Brain microvascular endothelial cell (primary cell): ENCODE results near the gene NMNAT2.

ENCODE experiments used
- DNase-seq: peaks from one replicate; pipeline ENCODE4 v3.0.0-alpha.2; 2020
- H3K27ac ChIP-seq: fragments of 250-450 bp; sonication (Bioruptor Pico); 2 replicates; pipeline ENCODE4 v1.5.1; 2020; ENCODE audit warnings: mild to moderate bottlenecking, moderate library complexity
- H3K27me3 ChIP-seq: fragments of 250-450 bp; sonication (Bioruptor Pico); replicated peaks from 2 replicates; pipeline ENCODE4 v1.5.1; 2020; ENCODE audit warnings: mild to moderate bottlenecking
- H3K36me3 ChIP-seq: fragments of 250-450 bp; sonication (Bioruptor Pico); replicated peaks from 2 replicates; pipeline ENCODE4 v1.5.1; 2020; ENCODE audit warnings: mild to moderate bottlenecking
- H3K4me3 ChIP-seq: 2 replicates; pipeline ENCODE4 v1.5.1; 2011; ENCODE audit warnings: low read depth, mild to moderate bottlenecking, control low read depth, low read length, moderate library complexity
- in situ Hi-C: cut with HindIII; loops from 2 replicates; pipeline ENCODE4 v1.10.0; 2017; ENCODE audit warnings: low sequenced_read_pairs, low pct_ligation_motif_present
- TF ChIP-seq, protein P1 (sequence below): IDR thresholded peaks from 2 replicates; pipeline ENCODE4 v1.5.1; 2011; ENCODE audit warnings: low read depth, mild to moderate bottlenecking, moderate library complexity, low read length, control low read depth, inconsistent platforms; ENCODE audit errors: missing control alignments

Gene NMNAT2

DNA sequence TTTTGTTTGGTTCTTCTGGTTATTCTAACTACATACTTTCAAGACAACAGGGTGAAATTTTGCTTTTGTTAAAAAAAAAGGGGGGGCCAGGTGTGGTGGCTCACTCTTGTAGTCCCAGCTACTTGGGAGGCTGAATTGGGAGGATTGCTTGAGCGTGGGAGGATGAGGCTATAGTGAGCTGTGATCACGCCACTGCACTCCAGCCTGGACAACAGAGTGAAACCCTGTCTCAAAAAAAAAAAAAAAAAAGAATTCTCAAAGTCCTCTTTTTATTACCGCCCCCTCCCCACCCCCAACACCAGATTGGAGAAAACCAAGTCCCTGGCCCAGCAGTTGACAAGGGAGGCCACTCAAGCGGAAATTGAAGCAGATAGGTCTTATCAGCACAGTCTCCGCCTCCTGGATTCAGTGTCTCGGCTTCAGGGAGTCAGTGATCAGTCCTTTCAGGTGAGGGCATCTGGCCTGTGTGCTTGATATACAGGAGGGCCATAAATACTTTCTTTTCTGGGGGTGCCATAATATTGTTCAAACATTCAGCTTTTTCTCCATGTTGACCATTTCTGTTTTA lies 181.9 kb downstream of the NMNAT2 start:
- in situ Hi-C loops = no loop called here
- H3K27ac ChIP-seq = peak overlapping the region; percentile 100
- H3K4me3 ChIP-seq = no peak overlapping the region
- TF ChIP-seq, protein P1, sequence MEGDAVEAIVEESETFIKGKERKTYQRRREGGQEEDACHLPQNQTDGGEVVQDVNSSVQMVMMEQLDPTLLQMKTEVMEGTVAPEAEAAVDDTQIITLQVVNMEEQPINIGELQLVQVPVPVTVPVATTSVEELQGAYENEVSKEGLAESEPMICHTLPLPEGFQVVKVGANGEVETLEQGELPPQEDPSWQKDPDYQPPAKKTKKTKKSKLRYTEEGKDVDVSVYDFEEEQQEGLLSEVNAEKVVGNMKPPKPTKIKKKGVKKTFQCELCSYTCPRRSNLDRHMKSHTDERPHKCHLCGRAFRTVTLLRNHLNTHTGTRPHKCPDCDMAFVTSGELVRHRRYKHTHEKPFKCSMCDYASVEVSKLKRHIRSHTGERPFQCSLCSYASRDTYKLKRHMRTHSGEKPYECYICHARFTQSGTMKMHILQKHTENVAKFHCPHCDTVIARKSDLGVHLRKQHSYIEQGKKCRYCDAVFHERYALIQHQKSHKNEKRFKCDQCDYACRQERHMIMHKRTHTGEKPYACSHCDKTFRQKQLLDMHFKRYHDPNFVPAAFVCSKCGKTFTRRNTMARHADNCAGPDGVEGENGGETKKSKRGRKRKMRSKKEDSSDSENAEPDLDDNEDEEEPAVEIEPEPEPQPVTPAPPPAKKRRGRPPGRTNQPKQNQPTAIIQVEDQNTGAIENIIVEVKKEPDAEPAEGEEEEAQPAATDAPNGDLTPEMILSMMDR = no peak
- no peaks in the 10 kb centered on the region for H3K36me3 ChIP-seq
- H3K27me3 ChIP-seq = no peaks in the 10 kb centered on the region
- DNase-seq = no peak

DNA sequence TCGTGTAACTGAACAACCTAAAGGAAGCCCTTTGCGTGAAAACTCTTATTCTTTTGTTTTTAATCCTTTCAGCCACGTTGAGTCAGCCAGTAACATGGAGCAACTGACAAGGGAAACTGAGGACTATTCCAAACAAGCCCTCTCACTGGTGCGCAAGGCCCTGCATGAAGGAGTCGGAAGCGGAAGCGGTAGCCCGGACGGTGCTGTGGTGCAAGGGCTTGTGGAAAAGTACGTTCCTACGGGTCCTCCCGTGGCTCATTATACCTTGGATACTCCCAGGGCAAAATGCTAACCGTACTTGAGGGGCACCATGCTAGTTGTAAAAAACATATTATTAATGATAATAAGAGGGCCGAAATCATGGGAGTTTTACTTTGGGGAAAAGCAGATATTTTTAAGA lies 182.7 kb downstream of the NMNAT2 start:
- Histone ChIP-seq H3K36me3 (no peaks in the 10 kb centered on the region), H3K27ac (peak overlapping the region; percentile 100), H3K4me3 (peak overlapping the region; percentile 50), H3K27me3 (no peaks in the 10 kb centered on the region)
- in situ Hi-C loops = no loop called here
- DNase-seq = no peak
- TF ChIP-seq, protein P1 = no peak

DNA sequence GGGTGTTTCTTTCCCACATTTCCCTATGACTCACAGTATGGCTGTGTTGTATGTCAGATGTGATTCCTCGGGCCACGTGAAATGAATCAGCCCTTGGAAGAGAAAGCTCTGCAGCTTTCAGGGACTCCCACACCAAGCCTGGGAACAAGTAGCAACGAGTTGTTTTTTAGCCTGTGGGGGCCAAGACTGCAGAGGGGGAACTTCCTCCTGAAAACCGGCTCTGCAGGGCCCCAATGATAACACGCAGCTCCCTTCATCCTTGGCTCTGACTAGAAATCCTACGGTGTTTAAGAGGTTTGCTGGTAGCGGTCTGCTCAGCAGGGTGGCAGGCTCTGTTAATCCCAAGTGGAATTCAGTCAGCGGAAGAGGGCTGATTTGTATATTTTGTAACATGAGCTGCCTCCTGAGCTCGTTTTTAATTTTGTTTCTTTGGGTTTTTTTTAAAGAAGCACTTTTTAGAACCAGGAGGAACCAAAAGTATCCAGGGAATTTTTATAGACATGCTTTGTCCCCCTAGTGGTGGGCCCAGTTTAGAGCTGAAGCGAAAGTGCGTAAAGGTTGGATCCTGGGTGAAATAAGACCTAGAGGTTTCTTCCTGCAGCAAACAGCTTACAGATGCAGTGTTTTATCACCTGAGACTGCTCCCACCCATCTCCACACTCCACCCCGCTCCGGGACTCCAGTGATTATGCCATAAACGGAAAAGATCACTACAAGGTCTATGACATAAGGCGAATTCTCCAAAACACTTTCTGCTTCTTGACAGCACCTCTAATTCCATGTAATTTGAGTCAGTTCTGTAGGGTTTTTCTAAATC lies 183.3 kb downstream of the NMNAT2 start:
- H3K27ac ChIP-seq = peak overlapping the region; percentile 100
- H3K4me3 ChIP-seq = peak overlapping the region; percentile 50
- DNase-seq = peak; percentile 97

DNA sequence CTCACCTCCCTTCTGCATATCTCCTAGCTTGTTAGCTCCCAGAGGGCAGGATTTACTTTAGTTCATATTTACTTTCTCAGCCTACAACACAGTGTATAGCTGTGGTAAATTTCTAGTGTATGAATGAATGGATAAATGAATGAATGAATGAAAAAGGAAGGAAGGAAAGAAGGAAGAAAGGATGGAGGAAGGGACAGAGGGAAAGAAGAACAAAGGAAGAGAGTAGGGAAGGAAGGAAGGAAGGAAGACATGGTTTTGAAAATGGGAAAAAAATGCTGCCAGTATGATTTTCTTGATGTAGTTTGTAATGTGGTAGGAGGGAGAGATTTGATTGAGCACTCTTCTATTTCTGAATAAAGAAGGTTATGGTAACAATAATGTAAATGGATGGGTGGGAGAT lies 185.1 kb downstream of the NMNAT2 start:
- H3K36me3 ChIP-seq = no peaks in the 10 kb centered on the region
- in situ Hi-C loops = no loop called here
- no peak for DNase-seq
- H3K27ac ChIP-seq = no peak overlapping the region
- TF ChIP-seq, protein P1 = no peak
- no peak overlapping the region for H3K4me3 ChIP-seq
- H3K27me3 ChIP-seq = no peaks in the 10 kb centered on the region

More for the DNA sequence above, 183.3 kb downstream of the NMNAT2 start:
- Histone ChIP-seq H3K36me3 (no peaks in the 10 kb centered on the region), H3K27me3 (no peaks in the 10 kb centered on the region)
- in situ Hi-C loops = no loop called here
- TF ChIP-seq, protein P1 = peak; percentile 82

DNA sequence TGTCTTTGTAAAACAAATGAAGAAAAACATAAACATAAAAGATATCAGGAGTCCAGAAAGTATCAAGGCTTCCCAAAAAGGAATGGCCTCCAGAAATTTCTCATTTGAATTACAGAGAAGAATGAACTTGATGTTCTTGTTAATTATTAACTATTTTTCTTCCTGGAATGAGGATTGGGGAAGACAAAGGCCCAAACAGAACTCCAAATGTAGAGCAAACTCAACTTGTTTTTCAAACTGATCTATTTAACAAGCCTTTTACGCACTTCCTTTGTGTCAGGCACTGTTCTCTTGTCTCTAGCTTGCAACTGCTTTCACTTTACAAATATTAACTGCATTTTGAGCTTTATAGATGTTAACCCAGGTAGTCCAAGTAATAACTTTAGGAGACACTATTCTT lies 186.6 kb downstream of the NMNAT2 start:
- H3K27ac ChIP-seq = no peak overlapping the region
- H3K4me3 ChIP-seq = no peak overlapping the region
- in situ Hi-C loops = no loop called here
- TF ChIP-seq, protein P1 = no peak
- DNase-seq = no peak
- H3K27me3 ChIP-seq = no peaks in the 10 kb centered on the region
- H3K36me3 ChIP-seq = no peaks in the 10 kb centered on the region
